ENCODE results near the gene RHOF.

- TF ChIP-seq CTCF (IDR thresholded peaks at IDR 0.05) (no peak), POLR2A (IDR thresholded peaks at IDR 0.05) (no peak), EP300 (IDR thresholded peaks at IDR 0.05) (no peak)
Observed at GRCh38 chr12:121799156-121799841, 5.8 kb upstream of the RHOF start.
